WTC11 (cell line): ENCODE results near the gene AADACL4. TPM values are rescaled to one million over a fixed set of nuclear protein-coding genes. Genes with fewer than 3 reads are reported as not detected.

Experiments
- ATAC-seq: fragments of 200-7000 bp; cut with Tn5 transposase; 2 replicates; pipeline ENCODE4 v1.10.0; 2021; ENCODE audit warnings: mild to moderate bottlenecking, moderate library complexity
- CTCF ChIA-PET: fragments of 300-600 bp; sonication (Branson Sonifier 250); formaldehyde crosslinking; loops from one replicate; lab custom pipeline; 2021; ENCODE audit warnings: antibody characterized with exemption; lab: Charles Lee
- POLR2A ChIA-PET: fragments of 350-600 bp; sonication (Branson Sonifier 250); formaldehyde crosslinking; loops from one replicate; lab custom pipeline; 2021; ENCODE audit warnings: antibody characterized with exemption; lab: Charles Lee
- DNase-seq: peaks from one replicate; pipeline ENCODE4 v3.0.0; 2021; ENCODE audit warnings: low spot score
- H3K27ac Mint-ChIP-seq: 2 replicates; pipeline ENCODE4 v1.8.0; 2021; ENCODE audit warnings: mixed read lengths
- H3K27me3 Mint-ChIP-seq: 2 replicates; pipeline ENCODE4 v1.8.0; 2021; ENCODE audit warnings: low read depth, mild to moderate bottlenecking, moderate library complexity, mixed read lengths
- H3K36me3 Mint-ChIP-seq: 2 replicates; pipeline ENCODE4 v1.8.0; 2021; ENCODE audit warnings: mixed read lengths
- H3K4me1 Mint-ChIP-seq: 2 replicates; pipeline ENCODE4 v1.8.0; 2022; ENCODE audit warnings: mixed read lengths
- H3K4me3 Mint-ChIP-seq: 2 replicates; pipeline ENCODE4 v1.8.0; 2021; ENCODE audit warnings: mild to moderate bottlenecking, moderate library complexity, mixed read lengths
- H3K9me3 Mint-ChIP-seq: 2 replicates; pipeline ENCODE4 v1.8.0; 2021; ENCODE audit warnings: mixed read lengths
- ATF1 ChIP-seq: sonication (generic); formaldehyde crosslinking; IDR thresholded peaks from 2 replicates; pipeline ENCODE4 v1.8.1; 2023; ENCODE audit warnings: mild to moderate bottlenecking, moderate library complexity, missing genetic modification reagents
- CBFB ChIP-seq: sonication (generic); formaldehyde crosslinking; IDR thresholded peaks from 2 replicates; pipeline ENCODE4 v1.8.1; 2022; ENCODE audit warnings: mild to moderate bottlenecking, low read depth, missing genetic modification reagents
- CREB1 ChIP-seq: sonication (generic); formaldehyde crosslinking; IDR thresholded peaks from 2 replicates; pipeline ENCODE4 v1.8.0; 2023; ENCODE audit warnings: mild to moderate bottlenecking, missing genetic modification reagents
- ELF4 ChIP-seq: sonication (generic); formaldehyde crosslinking; IDR thresholded peaks from 2 replicates; pipeline ENCODE4 v1.8.1; 2022; ENCODE audit warnings: low read depth, mild to moderate bottlenecking, moderate library complexity, missing genetic modification reagents
- EMX1 ChIP-seq: fragments of 250-450 bp; sonication (Bioruptor Pico); IDR thresholded peaks from 2 replicates; pipeline ENCODE4 v1.8.0; 2021; ENCODE audit warnings: mild to moderate bottlenecking
- FOXJ3 ChIP-seq: sonication (generic); formaldehyde crosslinking; IDR thresholded peaks from 2 replicates; pipeline ENCODE4 v1.9.0; 2021; ENCODE audit warnings: missing genetic modification reagents, mild to moderate bottlenecking, borderline replicate concordance
- GRHL2 ChIP-seq: fragments of 250-450 bp; sonication (Bioruptor Pico); IDR thresholded peaks from 2 replicates; pipeline ENCODE4 v1.8.0; 2022; ENCODE audit warnings: mild to moderate bottlenecking, moderate library complexity; ENCODE audit not compliant: insufficient replicate concordance, severe bottlenecking
- MXD4 ChIP-seq: fragments of 250-450 bp; sonication (Bioruptor Pico); IDR thresholded peaks from 2 replicates; pipeline ENCODE4 v1.8.0; 2021; ENCODE audit warnings: mild to moderate bottlenecking, moderate library complexity, borderline replicate concordance
- NFATC4 ChIP-seq: fragments of 250-450 bp; sonication (Bioruptor Pico); IDR thresholded peaks from 2 replicates; pipeline ENCODE4 v1.9.0; 2021; ENCODE audit warnings: mild to moderate bottlenecking
- NR3C1 ChIP-seq: sonication (generic); formaldehyde crosslinking; conservative IDR thresholded peaks from 2 replicates; pipeline ENCODE4 v1.8.1; 2023; ENCODE audit warnings: low read depth, mild to moderate bottlenecking, missing genetic modification reagents
- ZBTB21 ChIP-seq: sonication (generic); formaldehyde crosslinking; IDR thresholded peaks from 2 replicates; pipeline ENCODE4 v1.8.1; 2023; ENCODE audit warnings: mild to moderate bottlenecking, missing genetic modification reagents, borderline replicate concordance
- ZNF138 ChIP-seq: sonication (generic); formaldehyde crosslinking; conservative IDR thresholded peaks from 2 replicates; pipeline ENCODE4 v1.8.1; 2022; ENCODE audit warnings: mild to moderate bottlenecking, moderate library complexity, missing genetic modification reagents
- ZNF219 ChIP-seq: sonication (generic); formaldehyde crosslinking; IDR thresholded peaks from 2 replicates; pipeline ENCODE4 v1.8.0; 2023; ENCODE audit warnings: missing genetic modification reagents, mild to moderate bottlenecking, borderline replicate concordance
- total RNA-seq: library from RNA; stranded (reverse); gene quantifications from 3 replicates; pipeline ENCODE4 v1.2.3, GENCODE V29; 2021
- TF ChIP-seq, protein P1 (sequence below): sonication (generic); formaldehyde crosslinking; IDR thresholded peaks from 2 replicates; pipeline ENCODE4 v1.8.1; 2023; ENCODE audit warnings: mild to moderate bottlenecking, missing genetic modification reagents
- TF ChIP-seq, protein P2 (sequence below): sonication (generic); formaldehyde crosslinking; conservative IDR thresholded peaks from 2 replicates; pipeline ENCODE4 v1.8.1; 2023; ENCODE audit warnings: mild to moderate bottlenecking, low read depth, missing genetic modification reagents, moderate library complexity
- TF ChIP-seq, protein P3 (sequence below): sonication (generic); formaldehyde crosslinking; IDR thresholded peaks from 2 replicates; pipeline ENCODE4 v1.8.1; 2022; ENCODE audit warnings: missing genetic modification reagents, borderline replicate concordance
- TF ChIP-seq, protein P4 (sequence below): sonication (generic); formaldehyde crosslinking; IDR thresholded peaks from 2 replicates; pipeline ENCODE4 v1.8.1; 2022; ENCODE audit warnings: low read depth, missing genetic modification reagents, borderline replicate concordance
- TF ChIP-seq, protein P5 (sequence below): sonication (generic); formaldehyde crosslinking; IDR thresholded peaks from 2 replicates; pipeline ENCODE4 v1.8.1; 2023; ENCODE audit warnings: mild to moderate bottlenecking, missing genetic modification reagents, moderate library complexity
- TF ChIP-seq, protein P6 (sequence below): sonication (generic); formaldehyde crosslinking; conservative IDR thresholded peaks from 2 replicates; pipeline ENCODE4 v1.8.1; 2022; ENCODE audit warnings: mild to moderate bottlenecking, missing genetic modification reagents
- TF ChIP-seq, protein P7 (sequence below): sonication (generic); formaldehyde crosslinking; IDR thresholded peaks from 2 replicates; pipeline ENCODE4 v1.8.0; 2022; ENCODE audit warnings: mild to moderate bottlenecking, missing genetic modification reagents

AADACL4 gene
- total RNA-seq, 1 experiment from 2014 or later = 0.11 TPM

DNA sequence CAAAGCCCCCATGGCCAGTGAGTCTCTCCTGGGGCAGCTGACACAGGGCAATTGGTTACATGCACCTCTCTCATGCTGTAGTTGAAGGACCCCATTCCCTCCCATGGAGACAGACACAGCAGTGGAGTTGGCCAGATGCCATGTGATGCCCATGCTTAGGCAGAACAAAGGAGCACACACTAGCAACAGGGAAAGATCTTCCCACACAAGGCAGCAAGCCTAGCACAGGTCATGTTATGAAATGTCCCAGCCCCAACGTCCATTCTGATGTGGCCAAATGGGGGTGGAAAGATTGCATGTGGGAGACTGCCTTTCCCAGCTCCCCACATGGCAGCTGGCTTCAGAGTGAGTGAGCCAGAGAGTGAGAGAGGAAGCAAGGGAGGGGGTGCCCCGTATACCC lies 34.5 kb downstream of the AADACL4 start:
- Mint-ChIP-seq H3K36me3 (no peaks in the 10 kb centered on the region; the same call in 1 of the 2 replicates), H3K9me3 (peaks cover 19% of the 10 kb centered on the region), H3K27me3 (peaks cover 10% of the 10 kb centered on the region), H3K27ac (no peak overlapping the region), H3K4me1 (no peaks in the 10 kb centered on the region), H3K4me3 (no peak overlapping the region)
- no peak for TF ChIP-seq CBFB (CRISPR knock-in tag)
- TF ChIP-seq, protein P1, sequence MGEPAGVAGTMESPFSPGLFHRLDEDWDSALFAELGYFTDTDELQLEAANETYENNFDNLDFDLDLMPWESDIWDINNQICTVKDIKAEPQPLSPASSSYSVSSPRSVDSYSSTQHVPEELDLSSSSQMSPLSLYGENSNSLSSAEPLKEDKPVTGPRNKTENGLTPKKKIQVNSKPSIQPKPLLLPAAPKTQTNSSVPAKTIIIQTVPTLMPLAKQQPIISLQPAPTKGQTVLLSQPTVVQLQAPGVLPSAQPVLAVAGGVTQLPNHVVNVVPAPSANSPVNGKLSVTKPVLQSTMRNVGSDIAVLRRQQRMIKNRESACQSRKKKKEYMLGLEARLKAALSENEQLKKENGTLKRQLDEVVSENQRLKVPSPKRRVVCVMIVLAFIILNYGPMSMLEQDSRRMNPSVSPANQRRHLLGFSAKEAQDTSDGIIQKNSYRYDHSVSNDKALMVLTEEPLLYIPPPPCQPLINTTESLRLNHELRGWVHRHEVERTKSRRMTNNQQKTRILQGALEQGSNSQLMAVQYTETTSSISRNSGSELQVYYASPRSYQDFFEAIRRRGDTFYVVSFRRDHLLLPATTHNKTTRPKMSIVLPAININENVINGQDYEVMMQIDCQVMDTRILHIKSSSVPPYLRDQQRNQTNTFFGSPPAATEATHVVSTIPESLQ (CRISPR knock-in tag) = no peak
- no peak for TF ChIP-seq NFATC4 (CRISPR knock-in tag)
- TF ChIP-seq ATF1 (CRISPR knock-in tag) = no peak
- TF ChIP-seq GRHL2 (CRISPR knock-in tag) = no peak
- no peak for TF ChIP-seq MXD4 (CRISPR knock-in tag)
- no peak for TF ChIP-seq ELF4 (CRISPR knock-in tag)
- TF ChIP-seq CREB1 (CRISPR knock-in tag) = no peak
- TF ChIP-seq, protein P2, sequence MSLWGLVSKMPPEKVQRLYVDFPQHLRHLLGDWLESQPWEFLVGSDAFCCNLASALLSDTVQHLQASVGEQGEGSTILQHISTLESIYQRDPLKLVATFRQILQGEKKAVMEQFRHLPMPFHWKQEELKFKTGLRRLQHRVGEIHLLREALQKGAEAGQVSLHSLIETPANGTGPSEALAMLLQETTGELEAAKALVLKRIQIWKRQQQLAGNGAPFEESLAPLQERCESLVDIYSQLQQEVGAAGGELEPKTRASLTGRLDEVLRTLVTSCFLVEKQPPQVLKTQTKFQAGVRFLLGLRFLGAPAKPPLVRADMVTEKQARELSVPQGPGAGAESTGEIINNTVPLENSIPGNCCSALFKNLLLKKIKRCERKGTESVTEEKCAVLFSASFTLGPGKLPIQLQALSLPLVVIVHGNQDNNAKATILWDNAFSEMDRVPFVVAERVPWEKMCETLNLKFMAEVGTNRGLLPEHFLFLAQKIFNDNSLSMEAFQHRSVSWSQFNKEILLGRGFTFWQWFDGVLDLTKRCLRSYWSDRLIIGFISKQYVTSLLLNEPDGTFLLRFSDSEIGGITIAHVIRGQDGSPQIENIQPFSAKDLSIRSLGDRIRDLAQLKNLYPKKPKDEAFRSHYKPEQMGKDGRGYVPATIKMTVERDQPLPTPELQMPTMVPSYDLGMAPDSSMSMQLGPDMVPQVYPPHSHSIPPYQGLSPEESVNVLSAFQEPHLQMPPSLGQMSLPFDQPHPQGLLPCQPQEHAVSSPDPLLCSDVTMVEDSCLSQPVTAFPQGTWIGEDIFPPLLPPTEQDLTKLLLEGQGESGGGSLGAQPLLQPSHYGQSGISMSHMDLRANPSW (CRISPR knock-in tag) = no peak
- no peak for TF ChIP-seq NR3C1
- no peak for TF ChIP-seq EMX1
- TF ChIP-seq FOXJ3 (CRISPR knock-in tag) = no peak
- TF ChIP-seq, protein P3, sequence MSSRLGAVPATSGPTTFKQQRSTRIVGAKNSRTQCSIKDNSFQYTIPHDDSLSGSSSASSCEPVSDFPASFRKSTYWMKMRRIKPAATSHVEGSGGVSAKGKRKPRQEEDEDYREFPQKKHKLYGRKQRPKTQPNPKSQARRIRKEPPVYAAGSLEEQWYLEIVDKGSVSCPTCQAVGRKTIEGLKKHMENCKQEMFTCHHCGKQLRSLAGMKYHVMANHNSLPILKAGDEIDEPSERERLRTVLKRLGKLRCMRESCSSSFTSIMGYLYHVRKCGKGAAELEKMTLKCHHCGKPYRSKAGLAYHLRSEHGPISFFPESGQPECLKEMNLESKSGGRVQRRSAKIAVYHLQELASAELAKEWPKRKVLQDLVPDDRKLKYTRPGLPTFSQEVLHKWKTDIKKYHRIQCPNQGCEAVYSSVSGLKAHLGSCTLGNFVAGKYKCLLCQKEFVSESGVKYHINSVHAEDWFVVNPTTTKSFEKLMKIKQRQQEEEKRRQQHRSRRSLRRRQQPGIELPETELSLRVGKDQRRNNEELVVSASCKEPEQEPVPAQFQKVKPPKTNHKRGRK (CRISPR knock-in tag) = no peak
- TF ChIP-seq ZNF138 (CRISPR knock-in tag) = no peak
- TF ChIP-seq ZBTB21 (CRISPR knock-in tag) = no peak
- no peak for TF ChIP-seq ZNF219
- TF ChIP-seq, protein P4, sequence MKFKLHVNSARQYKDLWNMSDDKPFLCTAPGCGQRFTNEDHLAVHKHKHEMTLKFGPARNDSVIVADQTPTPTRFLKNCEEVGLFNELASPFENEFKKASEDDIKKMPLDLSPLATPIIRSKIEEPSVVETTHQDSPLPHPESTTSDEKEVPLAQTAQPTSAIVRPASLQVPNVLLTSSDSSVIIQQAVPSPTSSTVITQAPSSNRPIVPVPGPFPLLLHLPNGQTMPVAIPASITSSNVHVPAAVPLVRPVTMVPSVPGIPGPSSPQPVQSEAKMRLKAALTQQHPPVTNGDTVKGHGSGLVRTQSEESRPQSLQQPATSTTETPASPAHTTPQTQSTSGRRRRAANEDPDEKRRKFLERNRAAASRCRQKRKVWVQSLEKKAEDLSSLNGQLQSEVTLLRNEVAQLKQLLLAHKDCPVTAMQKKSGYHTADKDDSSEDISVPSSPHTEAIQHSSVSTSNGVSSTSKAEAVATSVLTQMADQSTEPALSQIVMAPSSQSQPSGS (CRISPR knock-in tag) = no peak
- TF ChIP-seq, protein P5, sequence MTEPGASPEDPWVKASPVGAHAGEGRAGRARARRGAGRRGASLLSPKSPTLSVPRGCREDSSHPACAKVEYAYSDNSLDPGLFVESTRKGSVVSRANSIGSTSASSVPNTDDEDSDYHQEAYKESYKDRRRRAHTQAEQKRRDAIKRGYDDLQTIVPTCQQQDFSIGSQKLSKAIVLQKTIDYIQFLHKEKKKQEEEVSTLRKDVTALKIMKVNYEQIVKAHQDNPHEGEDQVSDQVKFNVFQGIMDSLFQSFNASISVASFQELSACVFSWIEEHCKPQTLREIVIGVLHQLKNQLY (CRISPR knock-in tag) = no peak
- TF ChIP-seq, protein P6, sequence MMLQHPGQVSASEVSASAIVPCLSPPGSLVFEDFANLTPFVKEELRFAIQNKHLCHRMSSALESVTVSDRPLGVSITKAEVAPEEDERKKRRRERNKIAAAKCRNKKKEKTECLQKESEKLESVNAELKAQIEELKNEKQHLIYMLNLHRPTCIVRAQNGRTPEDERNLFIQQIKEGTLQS = no peak
- TF ChIP-seq, protein P7, sequence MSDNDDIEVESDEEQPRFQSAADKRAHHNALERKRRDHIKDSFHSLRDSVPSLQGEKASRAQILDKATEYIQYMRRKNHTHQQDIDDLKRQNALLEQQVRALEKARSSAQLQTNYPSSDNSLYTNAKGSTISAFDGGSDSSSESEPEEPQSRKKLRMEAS (CRISPR knock-in tag) = no peak
- ATAC-seq (no peak), DNase-seq (no peak)
- CTCF ChIA-PET = no interaction called here
- POLR2A ChIA-PET = interaction anchor here (0.7 kb wide), 1 partner anchor 173 kb away, joined by 9 read pairs; no protein-coding TSS in a partner anchor
